ENCODE data around the gene DAD1.

Gene DAD1

DNA sequence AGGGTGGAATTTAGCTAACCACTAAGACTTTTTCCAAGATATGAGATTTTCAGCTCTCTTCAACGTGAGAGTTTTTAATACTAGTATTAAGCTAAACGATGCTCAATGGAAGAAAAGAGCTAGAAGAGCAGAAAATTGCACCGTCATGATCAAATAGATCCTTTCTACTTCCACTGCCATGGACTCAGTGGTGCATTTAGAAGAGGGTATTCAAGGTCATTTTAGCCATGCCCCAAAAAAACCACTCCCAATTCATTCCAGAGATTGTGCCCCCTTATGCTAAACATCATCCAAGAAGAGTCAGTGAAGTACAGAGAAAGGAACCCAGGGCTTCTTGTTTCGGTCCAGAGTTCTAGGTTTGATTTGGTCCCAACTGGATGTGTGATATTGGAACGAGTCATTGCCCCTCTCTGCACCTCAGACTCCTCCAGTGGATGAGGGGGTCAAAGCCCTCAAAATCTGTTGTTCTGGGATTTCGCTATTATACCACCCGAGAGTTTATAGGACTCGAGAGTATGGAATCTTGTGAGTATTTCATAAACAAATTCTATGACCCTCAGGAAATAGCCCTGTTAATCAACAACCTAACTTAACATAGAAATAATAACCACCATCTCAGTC, 55.2 kb downstream of the DAD1 start:
- no peak for DNase-seq

DNA sequence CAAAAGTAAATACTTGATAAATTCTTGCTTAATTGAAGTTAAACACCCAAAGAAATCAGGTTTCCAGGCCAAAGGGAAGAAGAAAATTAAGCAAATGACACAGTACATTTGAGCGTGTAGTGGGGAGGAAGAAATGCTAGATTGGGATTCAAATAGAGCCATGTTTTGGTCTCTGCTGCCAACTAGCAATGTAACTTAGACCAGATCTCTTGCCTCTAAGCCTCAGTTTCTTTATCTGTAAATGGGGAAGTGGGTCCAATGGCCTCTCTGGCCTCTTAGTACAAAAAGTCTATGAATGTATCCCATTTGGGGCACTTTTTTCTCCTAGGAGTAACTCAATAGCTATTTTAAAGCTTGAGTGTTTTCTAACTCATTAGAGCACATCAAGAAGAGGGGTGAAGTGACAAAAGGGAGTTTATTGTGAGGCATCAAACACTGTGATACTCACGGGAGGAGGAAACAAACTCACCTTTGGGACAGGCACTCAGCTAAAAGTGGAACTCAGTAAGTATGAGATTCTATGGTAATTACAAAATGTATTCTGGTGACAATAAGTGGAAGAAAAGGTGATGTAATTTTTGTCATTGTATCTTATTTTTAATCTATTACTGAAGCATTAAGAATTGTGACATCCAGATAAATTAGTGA, 55.8 kb downstream of the DAD1 start:
- DNase-seq, result no peak

DNA sequence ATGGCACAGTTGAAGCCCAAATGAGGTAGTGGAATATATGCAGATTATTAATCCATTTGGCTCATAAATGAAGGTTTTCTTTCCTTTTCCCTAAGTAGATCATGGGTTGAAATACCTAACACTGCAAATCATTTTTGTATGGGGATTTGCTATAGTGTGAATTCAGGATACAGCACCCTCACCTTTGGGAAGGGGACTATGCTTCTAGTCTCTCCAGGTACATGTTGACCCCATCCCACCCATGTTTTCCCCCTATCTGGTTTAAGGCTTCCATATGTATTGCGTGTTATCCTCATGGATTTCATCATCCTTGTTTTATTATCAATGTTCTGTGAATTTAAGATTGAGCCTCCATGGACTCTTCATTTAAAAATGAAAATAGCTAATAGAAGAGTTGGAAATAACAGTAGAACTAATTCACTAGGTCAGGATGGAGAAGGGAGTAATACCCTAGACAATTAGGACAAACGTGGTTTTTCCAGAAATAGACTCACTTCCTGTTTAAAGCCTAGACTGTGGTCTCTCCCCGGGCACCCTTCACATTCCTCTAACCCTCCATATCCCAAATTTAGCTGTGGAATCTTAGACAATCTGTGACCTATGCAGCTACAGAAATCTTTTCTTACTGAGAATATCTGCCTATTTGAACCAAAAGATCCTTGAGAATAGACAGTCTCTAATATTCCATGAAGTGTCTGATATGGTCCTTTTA, 56.5 kb downstream of the DAD1 start:
- DNase-seq, result no peak

DNA sequence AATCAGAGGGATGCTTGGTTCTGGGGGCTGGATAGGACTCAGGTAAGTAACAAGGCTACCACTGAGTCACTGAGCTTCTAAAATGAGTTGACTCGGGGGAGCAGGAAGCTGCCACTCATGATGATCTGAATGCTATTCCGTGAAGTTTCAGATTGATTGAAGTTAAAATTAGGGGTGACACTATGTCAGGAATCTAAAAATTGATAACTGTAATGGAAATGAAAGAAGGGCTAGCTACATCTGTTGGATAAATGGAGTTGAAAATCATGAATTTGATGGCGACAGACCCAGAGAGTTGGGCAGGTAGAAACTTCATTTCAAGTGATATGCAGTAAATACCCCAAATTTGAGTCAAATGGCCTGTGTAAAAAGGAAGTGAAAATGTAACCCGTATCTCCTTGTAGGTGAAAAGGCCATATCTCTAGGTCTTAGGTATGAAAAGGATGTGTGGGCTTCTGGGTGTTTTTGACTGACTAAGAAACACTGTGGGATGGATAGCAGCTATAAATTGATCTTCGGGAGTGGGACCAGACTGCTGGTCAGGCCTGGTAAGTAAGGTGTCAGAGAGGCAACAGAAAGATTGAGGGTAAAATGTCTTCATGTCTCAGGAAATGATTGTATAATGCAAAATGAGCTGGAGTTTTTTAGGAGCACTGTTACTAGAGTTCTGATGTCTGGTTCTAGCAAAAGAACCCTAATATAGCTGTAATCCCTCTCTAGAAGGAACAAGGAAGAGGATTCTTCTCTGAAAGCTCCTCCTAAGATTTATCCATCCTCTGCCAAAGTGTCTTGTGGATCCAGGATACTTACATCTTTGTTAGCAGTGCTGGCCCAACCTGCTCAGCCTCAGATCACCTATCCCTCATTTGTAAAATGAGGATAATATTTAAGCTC, 57.3 kb downstream of the DAD1 start:
- no peak for DNase-seq

DNA sequence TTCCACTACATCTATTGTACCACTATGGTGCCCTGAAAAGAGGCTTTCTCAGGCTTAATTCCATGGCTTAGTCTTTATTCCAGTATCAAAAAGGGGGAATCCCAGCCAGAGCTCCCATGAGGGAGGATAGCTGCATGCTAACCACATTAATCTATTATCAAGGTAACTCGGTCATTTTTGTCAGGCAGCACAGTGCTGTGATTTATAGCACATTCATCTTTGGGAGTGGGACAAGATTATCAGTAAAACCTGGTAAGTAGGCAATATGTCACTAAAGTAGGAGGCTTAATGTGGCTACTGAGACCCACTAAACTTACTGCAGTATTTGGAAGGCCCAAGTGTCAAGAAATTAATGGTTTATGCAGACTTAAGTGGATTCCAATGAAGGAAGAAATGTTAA, 58.9 kb downstream of the DAD1 start:
- DNase-seq, result no peak

DNA sequence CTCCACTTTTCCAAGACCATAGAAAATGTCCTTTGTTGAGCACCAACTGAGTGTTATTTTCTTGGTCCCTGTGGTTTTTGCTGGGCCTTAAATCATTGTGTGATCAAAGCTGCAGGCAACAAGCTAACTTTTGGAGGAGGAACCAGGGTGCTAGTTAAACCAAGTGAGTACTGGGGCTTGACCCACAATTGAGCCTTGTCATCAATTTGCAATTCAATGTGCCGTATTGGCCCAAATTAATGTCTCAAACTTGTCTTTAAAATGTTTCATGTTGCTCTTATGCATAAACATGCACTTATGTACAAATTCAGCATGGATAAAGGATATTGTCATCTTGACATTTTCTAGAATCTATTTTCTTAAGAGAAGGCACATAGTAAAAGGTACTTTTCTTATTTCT, 62.3 kb downstream of the DAD1 start:
- DNase-seq, result no peak

DNA sequence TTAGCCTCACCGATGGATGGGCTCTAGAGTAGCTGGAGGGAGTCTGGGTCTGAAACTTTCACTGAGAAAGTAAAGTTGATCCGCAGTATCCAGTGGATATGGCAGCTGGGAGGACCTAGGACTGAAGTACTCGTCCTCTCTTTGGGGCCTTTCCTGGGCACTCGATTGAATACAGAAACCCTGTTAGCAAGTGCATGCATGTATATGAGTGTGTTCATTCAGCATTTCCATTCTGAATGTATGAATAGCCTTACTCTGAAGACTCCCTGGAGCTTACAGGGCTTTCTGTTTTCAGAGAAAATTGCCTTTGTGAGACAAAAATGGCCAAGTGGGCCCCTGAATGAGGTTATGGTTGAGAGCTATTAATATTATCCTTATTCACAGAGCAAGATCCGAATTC, 62.8 kb downstream of the DAD1 start:
- DNase-seq, result no peak

DNA sequence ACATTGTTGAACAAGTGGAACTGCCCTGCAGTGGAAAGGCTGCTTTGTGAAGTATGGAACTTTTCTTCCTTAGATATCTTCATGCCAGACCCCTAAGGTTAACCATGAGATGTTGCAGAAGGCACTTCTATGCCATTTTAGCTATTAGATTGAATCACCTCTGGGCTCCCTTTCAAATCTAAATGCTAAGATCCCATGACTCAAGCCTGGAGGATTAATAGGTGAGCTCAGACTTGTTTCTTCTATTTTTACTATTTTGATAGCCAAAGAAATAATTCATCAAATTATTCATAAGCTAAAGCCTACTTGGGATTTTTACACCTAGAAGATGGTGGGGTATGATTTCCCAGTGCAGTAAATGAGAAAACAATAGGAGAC, 64.3 kb downstream of the DAD1 start:
- no peak for DNase-seq

DNA sequence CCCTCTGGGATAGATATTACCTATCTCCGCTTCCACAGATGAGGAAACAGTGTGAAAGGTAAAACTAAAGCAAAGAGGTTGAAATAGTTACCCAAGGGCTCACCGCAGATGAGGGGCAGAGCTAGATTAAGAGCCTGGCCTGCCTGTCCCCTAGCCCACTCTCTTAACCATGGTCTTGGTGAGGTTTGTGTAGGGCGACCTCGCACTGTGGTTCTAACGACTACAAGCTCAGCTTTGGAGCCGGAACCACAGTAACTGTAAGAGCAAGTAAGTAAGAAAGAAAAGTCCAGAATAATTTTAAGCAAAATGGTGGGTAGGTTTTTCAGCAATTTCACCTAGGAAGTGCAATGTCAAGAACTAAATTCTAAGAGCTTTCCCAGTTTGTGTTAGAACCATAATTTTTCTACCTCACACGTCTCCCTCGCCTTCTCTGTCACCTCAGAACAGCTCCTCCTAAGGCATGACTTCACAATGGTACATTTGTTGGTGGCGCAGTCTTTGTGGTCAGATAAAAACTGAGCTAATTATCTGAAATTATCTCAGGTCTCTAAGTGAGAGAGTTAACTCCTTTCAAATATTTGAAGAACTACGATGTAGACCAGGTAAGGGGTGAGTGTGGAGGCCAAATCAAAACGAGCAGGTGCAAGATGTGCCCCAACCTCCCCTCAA, 64.8 kb downstream of the DAD1 start:
- DNase-seq, result no peak

DNA sequence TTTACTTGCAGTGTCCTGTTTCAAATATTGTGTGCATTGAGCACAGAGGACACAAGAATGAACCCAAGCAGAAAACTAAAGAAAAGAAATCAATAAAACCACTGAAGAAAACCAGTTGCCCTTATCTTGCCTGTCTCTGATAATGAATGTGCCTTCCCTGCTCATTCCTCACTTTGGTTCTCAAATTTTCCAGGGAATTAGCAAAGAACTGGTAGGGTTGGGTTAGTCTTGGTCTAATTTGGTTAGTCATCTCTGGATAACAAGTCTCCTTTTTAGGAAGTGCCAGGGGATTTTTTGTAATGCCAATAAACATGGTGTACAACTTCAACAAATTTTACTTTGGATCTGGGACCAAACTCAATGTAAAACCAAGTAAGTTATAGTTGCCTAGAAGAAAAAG, 65.7 kb downstream of the DAD1 start:
- DNase-seq, result no peak

DNA sequence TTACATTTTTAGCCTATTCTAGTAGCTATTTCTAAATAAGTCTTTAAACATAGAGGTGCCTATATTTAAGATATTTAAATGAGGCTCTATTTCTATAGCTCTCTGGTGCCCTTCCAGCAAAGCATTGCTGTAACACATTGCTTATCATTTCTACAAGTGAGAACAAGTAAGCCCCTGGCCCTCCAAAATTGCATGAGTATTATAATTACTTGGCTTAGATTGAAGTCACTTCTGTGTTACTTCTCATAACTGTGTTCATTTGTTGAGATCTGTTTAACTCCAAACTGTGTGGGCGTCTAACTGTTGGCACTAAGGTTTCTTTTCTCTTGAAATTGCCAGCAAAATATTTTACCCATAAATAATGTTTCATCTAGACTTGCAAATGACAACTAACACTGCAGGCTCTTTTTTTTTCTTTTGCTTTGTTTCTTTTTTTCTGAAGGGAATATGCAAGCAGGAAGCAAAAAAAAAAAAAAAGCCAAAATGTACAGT, 66.5 kb downstream of the DAD1 start:
- no peak for DNase-seq

DNA sequence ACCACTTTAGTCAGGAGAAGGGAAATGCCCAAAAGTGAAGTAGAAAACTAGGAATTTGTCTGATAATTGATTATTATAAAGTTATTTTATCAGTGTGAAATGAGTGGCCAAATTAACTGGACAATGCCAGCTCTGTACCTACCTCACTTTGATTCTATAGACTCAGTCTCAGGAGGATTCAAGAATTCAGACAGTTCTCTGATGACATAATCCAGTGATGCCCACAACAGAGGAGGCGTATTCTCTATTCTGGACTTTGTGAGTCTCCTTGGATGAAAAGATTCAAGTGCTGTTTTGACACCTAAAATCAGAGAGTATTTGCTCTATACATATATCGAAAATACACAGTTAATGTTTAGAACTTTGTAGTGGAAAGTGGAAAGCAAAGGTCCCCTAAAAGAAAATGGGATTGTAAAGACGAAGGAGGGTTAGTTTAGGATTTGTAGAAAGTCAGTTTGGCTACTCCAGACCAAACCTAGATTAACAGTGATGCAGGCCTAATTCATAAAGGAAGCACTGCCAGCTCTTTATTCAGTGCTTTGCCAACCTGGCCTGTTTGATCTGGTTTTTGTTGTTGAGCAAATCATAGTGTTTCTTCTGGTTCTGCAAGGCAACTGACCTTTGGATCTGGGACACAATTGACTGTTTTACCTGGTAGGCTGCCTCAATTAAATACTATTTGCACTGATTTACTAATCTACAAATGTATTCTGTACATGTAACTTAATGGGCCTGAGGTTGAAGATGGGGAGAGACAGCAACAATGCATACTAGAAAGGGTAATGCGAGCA, 67.4 kb downstream of the DAD1 start:
- DNase-seq, result no peak

DNA sequence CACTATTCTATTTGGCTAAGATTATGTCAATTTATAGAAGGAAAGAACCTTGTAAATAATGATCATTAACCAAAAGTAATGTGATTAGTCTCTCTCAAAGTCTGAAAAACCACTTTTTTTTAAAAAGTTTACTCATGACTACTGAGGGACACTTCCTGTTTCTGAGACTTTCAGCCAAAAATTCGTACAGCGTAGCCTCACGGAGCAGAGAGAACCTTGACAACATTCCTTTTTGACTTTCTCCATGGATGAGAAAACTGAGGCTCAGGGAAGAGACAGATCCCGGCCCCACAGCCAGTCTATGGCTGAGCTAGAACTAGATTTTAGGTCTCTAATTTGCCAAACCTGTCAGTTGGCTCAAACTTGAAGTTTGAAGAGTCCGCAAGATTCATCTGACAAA, 68.2 kb downstream of the DAD1 start:
- DNase-seq, result no peak

DNA sequence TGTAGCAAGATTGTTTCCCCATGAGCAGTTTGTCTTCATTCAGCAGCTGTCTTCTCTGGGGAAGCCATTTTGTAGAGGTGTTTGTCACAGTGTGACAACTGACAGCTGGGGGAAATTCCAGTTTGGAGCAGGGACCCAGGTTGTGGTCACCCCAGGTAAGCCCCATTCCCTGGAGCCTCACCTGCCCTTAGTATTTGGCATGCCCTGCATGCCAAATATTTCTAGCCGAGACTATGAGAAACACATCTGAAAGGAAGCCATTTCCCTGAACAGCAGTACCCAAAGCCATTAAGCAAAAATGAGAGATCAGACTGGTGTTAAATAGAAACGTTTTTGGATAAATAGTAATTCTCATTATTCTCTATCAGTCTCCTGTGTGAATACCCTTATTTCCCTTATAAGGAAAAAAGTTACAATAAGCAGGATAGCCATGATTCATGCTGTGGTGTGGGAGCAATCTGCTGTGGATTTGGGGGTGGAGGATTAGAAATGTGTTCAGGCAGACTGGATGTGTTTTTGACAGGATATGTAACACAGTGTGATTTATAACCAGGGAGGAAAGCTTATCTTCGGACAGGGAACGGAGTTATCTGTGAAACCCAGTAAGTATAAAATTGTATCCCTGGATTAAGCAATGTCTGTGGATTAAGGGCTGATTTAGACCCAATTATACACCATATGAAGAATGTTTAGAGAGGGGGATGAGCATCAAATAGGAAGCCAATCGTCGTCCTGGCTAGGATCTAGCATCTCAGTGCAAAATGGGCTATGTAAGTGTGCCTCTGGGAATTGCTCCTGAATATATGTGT, 68.9 kb downstream of the DAD1 start:
- DNase-seq, result no peak

DNA sequence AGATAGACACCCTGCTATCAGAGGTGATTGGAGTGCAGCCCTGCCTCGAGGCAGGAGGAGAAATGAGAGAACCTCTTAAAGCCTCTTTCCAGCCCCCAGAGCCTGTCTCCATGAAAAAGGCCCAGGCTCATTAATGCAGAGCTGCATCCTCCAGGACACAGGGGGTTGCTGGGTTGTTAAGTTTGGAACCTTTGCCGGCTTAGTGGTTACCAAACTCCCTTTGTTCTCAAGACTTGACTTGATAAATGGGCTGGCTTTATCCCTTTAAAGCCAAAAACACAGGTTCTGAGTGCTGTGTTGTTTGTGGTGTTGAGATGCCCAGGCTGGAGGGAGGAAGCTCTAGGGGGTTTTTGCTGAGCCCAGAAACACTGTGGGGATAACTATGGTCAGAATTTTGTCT, 71.0 kb downstream of the DAD1 start:
- DNase-seq, result no peak

DNA sequence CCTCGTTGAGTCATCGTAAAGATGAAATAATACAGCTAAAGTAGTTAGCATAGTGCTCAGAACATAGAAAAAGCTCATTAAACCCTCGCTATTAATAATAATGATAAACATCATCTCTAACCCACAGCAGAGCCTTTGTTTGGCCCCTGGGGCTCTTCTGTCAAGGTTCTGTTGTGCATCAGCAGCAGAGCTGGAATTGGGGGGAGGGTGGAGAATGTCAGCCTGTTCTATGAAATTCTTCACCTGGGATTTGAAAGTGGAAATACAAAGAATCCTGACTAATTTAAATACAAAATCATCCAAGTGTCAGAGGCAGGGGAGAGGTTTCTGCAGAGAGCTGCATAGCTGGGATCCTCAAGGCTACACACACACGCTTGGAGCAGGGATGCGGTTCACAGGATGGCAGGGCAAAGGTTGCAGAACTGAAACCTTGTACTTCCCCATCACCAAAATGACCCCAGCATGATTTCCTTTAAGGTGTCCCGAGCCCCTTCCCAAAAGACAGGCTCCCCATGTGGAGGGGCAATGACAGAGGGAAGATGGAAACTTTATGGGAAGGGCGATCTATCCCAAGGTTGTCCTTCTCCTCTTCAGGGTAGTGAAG, 71.8 kb downstream of the DAD1 start:
- DNase-seq, result no peak

DNA sequence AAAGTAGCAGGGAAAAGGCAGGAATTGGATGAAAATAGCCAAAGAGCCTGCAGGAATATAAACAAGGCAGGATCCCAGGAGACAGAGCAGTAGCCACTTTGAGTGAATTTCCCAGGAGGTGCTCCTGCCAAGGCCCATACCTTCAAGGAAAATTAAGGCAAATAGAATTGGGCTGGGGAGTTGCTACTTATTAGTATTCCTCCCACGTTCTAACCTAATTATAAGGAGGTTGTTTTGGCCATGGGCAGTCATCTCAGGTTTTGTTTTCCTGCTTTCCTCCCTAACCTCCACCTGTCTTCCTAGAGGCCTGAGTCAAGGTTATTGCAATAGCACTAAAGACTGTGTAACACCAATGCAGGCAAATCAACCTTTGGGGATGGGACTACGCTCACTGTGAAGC, 73.1 kb downstream of the DAD1 start:
- no peak for DNase-seq

All from NCI-H2029 (cell line).